ENCODE measurements around the gene RSPO4. TPM values are rescaled to one million over a fixed set of nuclear protein-coding genes. Genes with fewer than 3 reads are reported as not detected.

The RSPO4 gene
- total RNA-seq, 1 experiment from 2014 or later: 6.7 TPM

DNA sequence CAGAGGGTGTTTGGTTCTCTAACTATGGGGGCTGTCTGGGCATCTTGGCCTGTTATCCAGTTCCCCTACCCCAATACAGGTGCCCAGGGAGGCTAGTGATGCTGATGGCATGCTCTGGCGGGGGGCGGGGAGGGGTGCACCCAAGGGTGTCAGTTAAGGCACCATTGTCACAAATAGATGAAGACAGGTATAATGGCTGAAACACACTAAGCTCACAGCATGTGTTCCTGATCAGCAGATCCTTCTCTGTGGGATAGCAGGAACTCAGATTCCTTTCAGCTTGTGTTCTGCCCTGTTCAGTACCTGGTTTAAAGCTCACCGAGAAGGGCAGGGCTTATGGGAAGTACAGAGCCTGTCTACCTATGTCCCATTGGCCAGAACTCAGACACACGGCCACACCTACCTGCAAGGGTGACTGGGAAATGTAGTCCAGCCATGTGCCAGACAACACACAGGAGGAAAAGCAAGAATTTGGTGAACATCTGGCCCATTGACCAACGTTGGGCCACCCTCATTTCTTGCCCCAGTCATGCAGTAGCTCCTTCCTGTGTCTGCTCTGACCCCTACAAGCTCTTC, 3.4 kb upstream of the RSPO4 start:
- no peak overlapping the region for H3T11ph ChIP-seq (ENCODE audit: low read length)
- H3K4me2 ChIP-seq (ENCODE audit: insufficient read depth, insufficient read length, low read length): no peak overlapping the region
- no peaks in the 10 kb centered on the region; the same call in 1 of the 2 replicates for H3K4me1 ChIP-seq (ENCODE audit: insufficient read depth, low read length)
- no peak overlapping the region for H4K91ac ChIP-seq (ENCODE audit: insufficient read length, low read depth, low read length)
- no peak overlapping the region for H3K27ac ChIP-seq (ENCODE audit: insufficient read length, low read depth, low read length)
- peaks cover 49% of the 10 kb centered on the region for H3K27me3 Mint-ChIP-seq (ENCODE audit: low read depth)
- no peak overlapping the region for H2AFZ ChIP-seq (ENCODE audit: low read length)
- H3K9me3 ChIP-seq (ENCODE audit: control insufficient read depth, low read depth, low read length): no peaks in the 10 kb centered on the region
- no peak overlapping the region for H2BK15ac ChIP-seq (ENCODE audit: low read depth, low read length)
- no peaks in the 10 kb centered on the region for H4K20me1 ChIP-seq (ENCODE audit: control insufficient read depth, insufficient read depth, insufficient read length)
- H3K9me3 Mint-ChIP-seq: no peaks in the 10 kb centered on the region
- no peak overlapping the region for H2BK12ac ChIP-seq (ENCODE audit: insufficient read length, low read depth, low read length)
- H3K4me1 Mint-ChIP-seq: peaks cover 20 to 35% of the 10 kb centered on the region in 2 experiments
- TF ChIP-seq CTCF (conservative IDR thresholded peaks at IDR 0.05): no peak
- H3K27ac Mint-ChIP-seq: peak overlapping the region in 1 of 3 experiments; percentile 66; a peak in 1 of 7 replicates
- no peak overlapping the region for H2BK20ac ChIP-seq (ENCODE audit: low read depth, low read length, poor library complexity, severe bottlenecking)
- H3K18ac ChIP-seq (ENCODE audit: insufficient read length, low read depth, low read length): no peak overlapping the region
- no peaks in the 10 kb centered on the region for H3K79me2 ChIP-seq (ENCODE audit: insufficient read depth, low read length)
- no peaks in the 10 kb centered on the region for H3K79me1 ChIP-seq (ENCODE audit: insufficient read depth, low read depth, low read length, poor library complexity, severe bottlenecking)
- no peak overlapping the region for H4K8ac ChIP-seq (replicated peaks; ENCODE audit: insufficient read length, low read depth, low read length)
- H3K27me3 ChIP-seq (ENCODE audit: insufficient read depth, low read length): peaks cover 2% of the 10 kb centered on the region; the same call in 1 of the 2 replicates
- peak; percentile 85 for DNase-seq
- H3K9ac ChIP-seq (ENCODE audit: extremely low read depth, insufficient read length, low read length): no peak overlapping the region
- H3K14ac ChIP-seq (ENCODE audit: insufficient read depth, low read length): no peak overlapping the region
- H3K56ac ChIP-seq (ENCODE audit: insufficient read length, low read depth, low read length): no peak overlapping the region
- no peaks in the 10 kb centered on the region for H3K36me3 Mint-ChIP-seq (ENCODE audit: insufficient read depth in 1 of 3, low read depth in 3 of 3)
- peaks cover 10% of the 10 kb centered on the region for H3K23me2 ChIP-seq (ENCODE audit: insufficient read length, low read depth, low read length, poor library complexity, severe bottlenecking)
- no peak overlapping the region for H2BK5ac ChIP-seq (ENCODE audit: insufficient read length, low read length)
- H2BK120ac ChIP-seq (ENCODE audit: low read depth, low read length, poor library complexity, severe bottlenecking): no peak overlapping the region
- no peak overlapping the region for H3K23ac ChIP-seq (ENCODE audit: insufficient read length, low read depth, low read length)
- H3K4me3 Mint-ChIP-seq: no peak overlapping the region
- no peak overlapping the region for H4K5ac ChIP-seq (ENCODE audit: insufficient read length, low read depth, low read length)
- no peak overlapping the region for H2AK5ac ChIP-seq (ENCODE audit: insufficient read length, low read length)
- no CpG with 5 or more reads among the region's 5 CpGs for WGBS (ENCODE audit: extremely low coverage, insufficient read length, low lambda C conversion rate)
- no peak overlapping the region for H3K4ac ChIP-seq (ENCODE audit: low read depth, low read length)

Data from H9 (cell line).